KG1 (cell line): ENCODE measurements around the gene OR51B5.
"Not testable (repeated sequence)": the region's sequence is repeated elsewhere in the genome, so short reads cannot be mapped to it uniquely, and the experiment has no call there.

ENCODE experiments used
- DNase-seq: peaks from one replicate; lab custom pipeline; 2025; lab: John Stamatoyannopoulos, UW

Gene OR51B5

GRCh38 chr11:5335170-5335569 is 8.2 kb downstream of the OR51B5 start:
- DNase-seq, result no peak

GRCh38 chr11:5324197-5324596 is 19.1 kb downstream of the OR51B5 start, which contains the start of gene OR51B2:
TSS of gene OR51B2 (minus strand) at chr11:5324297. CDS start at chr11:5324297, 0 bp downstream.
- no peak for DNase-seq

- DNase-seq, result no peak
Observed at GRCh38 chr11:5317292-5317691, 26.0 kb downstream of the OR51B5 start.

GRCh38 chr11:5313326-5314023 is 29.8 kb downstream of the OR51B5 start:
- DNase-seq, result not testable (repeated sequence)

- DNase-seq, result no peak
Observed at GRCh38 chr11:5310423-5310822, 32.9 kb downstream of the OR51B5 start.

- DNase-seq, result no peak
Observed at GRCh38 chr11:5307256-5308019, 35.9 kb downstream of the OR51B5 start.

GRCh38 chr11:5304046-5304445 is 39.3 kb downstream of the OR51B5 start:
- no peak for DNase-seq

- DNase-seq, result no peak
Observed at GRCh38 chr11:5303626-5304025, 39.7 kb downstream of the OR51B5 start.

GRCh38 chr11:5301846-5302245 is 41.5 kb downstream of the OR51B5 start, which contains the start of gene OR51B4:
TSS of gene OR51B4 (minus strand) at chr11:5301946. CDS start at chr11:5301946, 0 bp downstream.
- DNase-seq, result no peak

GRCh38 chr11:5300251-5300650 is 43.1 kb downstream of the OR51B5 start:
- DNase-seq, result no peak

GRCh38 chr11:5298451-5298850 is 44.9 kb downstream of the OR51B5 start:
- no peak for DNase-seq

- DNase-seq, result no peak
Observed at GRCh38 chr11:5297721-5298323, 45.5 kb downstream of the OR51B5 start.

- not testable (repeated sequence) for DNase-seq
Observed at GRCh38 chr11:5294342-5294995, 48.9 kb downstream of the OR51B5 start.

- DNase-seq, result no peak
Observed at GRCh38 chr11:5293028-5293427, 50.3 kb downstream of the OR51B5 start.
